ENCODE results near the gene SDHAF4. TPM values are rescaled to one million over a fixed set of nuclear protein-coding genes. Genes with fewer than 3 reads are reported as not detected.

The SDHAF4 gene
- total and polyA plus RNA-seq, 2 donors (not counting 3 experiments of a cell fraction or from before 2014, with no cell fraction given): 3.6 to 8.6 TPM

- no peak for DNase-seq (ENCODE audit: low read depth, low spot score)
- Histone ChIP-seq H3K27me3 (ENCODE audit: control insufficient read depth in 2 of 2, insufficient read depth in 2 of 2, low read length in 2 of 2) (no peaks in the 10 kb centered on the region), H2AFZ (ENCODE audit: low read depth, low read length) (no peak overlapping the region), H3K36me3 (ENCODE audit: control insufficient read depth in 2 of 2, extremely low read depth in 1 of 2, insufficient read depth in 2 of 2, low read length in 2 of 2) (no peaks in the 10 kb centered on the region), H3K9ac (replicated peaks; ENCODE audit: extremely low read depth, insufficient read depth, low read length) (no peak overlapping the region), H3K79me2 (ENCODE audit: control insufficient read depth, insufficient read depth, low read length) (peaks cover 5% of the 10 kb centered on the region), H4K20me1 (replicated peaks; ENCODE audit: control insufficient read depth, extremely low read depth, insufficient read depth, low read length) (no peaks in the 10 kb centered on the region), H3K9me3 (replicated peaks; ENCODE audit: control insufficient read depth, insufficient read depth, low read length) (no peaks in the 10 kb centered on the region), H3K4me3 (replicated peaks in 1 of 3; ENCODE audit: insufficient read depth in 1 of 3, low read depth in 1 of 3, low read length in 3 of 3) (no peak overlapping the region), H3K27ac (ENCODE audit: insufficient read depth, low read depth, low read length) (no peak overlapping the region), H3K4me1 (ENCODE audit: control insufficient read depth, extremely low read depth, insufficient read depth, low read length) (peaks cover 6% of the 10 kb centered on the region), H3K9me1 (replicated peaks; ENCODE audit: control insufficient read depth, extremely low read depth, insufficient read depth, low read length) (no peaks in the 10 kb centered on the region), H3K4me2 (ENCODE audit: insufficient read depth, low read length) (no peak overlapping the region)
- BruUV-seq (replicated peaks): no TSS peak
- intact Hi-C loops (cut with micrococcal nuclease) (no loop called here), dilution Hi-C loops (cut with MboI; ENCODE audit: extremely low pct_ligation_motif_present, low sequenced_read_pairs) (no loop called here)
- CTCF ChIA-PET: interaction anchor here (1.2 kb wide), 1 partner anchor 16 kb away, joined by 3 read pairs; no protein-coding TSS in a partner anchor
- no peak for TF ChIP-seq POLR2AphosphoS5 (IDR thresholded peaks at IDR 0.05; ENCODE audit: insufficient read depth, low read depth, low read length)
- no peak for TF ChIP-seq EZH2 (IDR thresholded peaks at IDR 0.05; ENCODE audit: borderline replicate concordance, low read depth, low read length, severe bottlenecking)
- no peak for TF ChIP-seq JUN (IDR thresholded peaks at IDR 0.05; ENCODE audit: borderline replicate concordance, insufficient read depth, insufficient read length, low read depth)
- no peak for TF ChIP-seq FOS (IDR thresholded peaks at IDR 0.05; ENCODE audit: borderline replicate concordance, insufficient read depth, low read length)
- no peak for TF ChIP-seq GATA2 (IDR thresholded peaks at IDR 0.05; ENCODE audit: insufficient read depth, insufficient read length, low read depth, low read length)
- no peak for TF ChIP-seq MAX (IDR thresholded peaks at IDR 0.05; ENCODE audit: insufficient read depth, insufficient read length)
- no peak for TF ChIP-seq CTCF (IDR thresholded peaks at IDR 0.05; ENCODE audit: extremely low read depth in 1 of 2, insufficient read depth in 1 of 2, low read depth in 1 of 2, low read length in 2 of 2)
- POLR2A ChIA-PET: no interaction called here
- no peak for FAIRE-seq
Measured at GRCh38 chr6:70563530-70563929, 3.2 kb upstream of the SDHAF4 start.

Measured in endothelial cell of umbilical vein (primary cell).